ENCODE measurements around the gene AFF3.

Gene AFF3

GRCh38 chr2:100054426-100054825, 88.0 kb downstream of the AFF3 start:
- Histone ChIP-seq H3K4me3 (ENCODE audit: severe bottlenecking) (no peak overlapping the region), H3K9me3 (ENCODE audit: severe bottlenecking) (no peaks in the 10 kb centered on the region), H3K27me3 (ENCODE audit: insufficient read depth, poor library complexity, severe bottlenecking) (no peaks in the 10 kb centered on the region), H3K27ac (ENCODE audit: poor library complexity, severe bottlenecking) (no peak overlapping the region), H3K36me3 (ENCODE audit: low read depth) (no peaks in the 10 kb centered on the region), H3K4me1 (ENCODE audit: insufficient read depth, poor library complexity, severe bottlenecking) (no peaks in the 10 kb centered on the region)
- DNase-seq (ENCODE audit: low spot score) (no peak), ATAC-seq (ENCODE audit: low read depth) (no peak)
- TF ChIP-seq CTCF (IDR thresholded peaks at IDR 0.05; ENCODE audit: poor library complexity, severe bottlenecking), result no peak

DNA sequence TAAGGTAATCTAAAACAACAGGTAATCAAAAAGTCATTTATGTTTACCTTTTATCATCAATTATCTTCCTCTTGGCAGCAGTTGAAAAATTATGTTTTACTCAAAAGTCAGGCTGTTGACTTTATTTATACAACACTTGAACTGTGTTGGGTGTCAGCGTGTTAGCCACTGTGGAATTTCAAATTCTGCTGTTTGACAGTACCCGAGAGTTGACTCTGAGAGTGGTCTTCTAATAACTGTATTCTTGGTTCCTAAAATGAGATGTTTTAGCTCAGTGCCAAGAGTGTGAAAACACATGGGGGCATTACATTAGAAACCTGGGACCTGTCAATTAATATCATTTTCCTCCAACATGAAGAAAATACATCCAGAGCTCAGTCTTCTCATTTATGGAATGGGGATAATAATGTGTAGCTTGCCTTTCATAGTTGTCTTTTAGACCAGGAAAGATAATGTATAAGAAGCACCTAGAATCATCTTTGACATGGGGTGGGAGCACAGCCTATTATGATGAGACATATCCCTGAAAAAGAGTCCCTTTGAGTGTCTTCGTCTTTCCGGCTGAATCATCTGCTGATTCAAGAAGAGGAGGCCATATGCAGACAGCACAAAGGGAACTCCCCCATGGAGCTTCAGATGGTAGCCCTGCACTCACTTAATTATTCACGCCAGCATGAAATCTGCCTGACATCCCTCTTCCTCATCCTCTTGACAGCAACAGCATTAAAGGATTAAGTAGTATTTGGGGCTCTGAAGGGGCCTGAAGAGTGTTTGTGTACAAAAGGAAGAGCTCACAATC, 89.1 kb downstream of the AFF3 start:
- Histone ChIP-seq H3K36me3 (ENCODE audit: low read depth) (no peaks in the 10 kb centered on the region), H3K9me3 (ENCODE audit: severe bottlenecking) (no peaks in the 10 kb centered on the region), H3K4me1 (ENCODE audit: insufficient read depth, poor library complexity, severe bottlenecking) (no peaks in the 10 kb centered on the region), H3K27ac (ENCODE audit: poor library complexity, severe bottlenecking) (no peak overlapping the region), H3K4me3 (ENCODE audit: severe bottlenecking) (no peak overlapping the region), H3K27me3 (ENCODE audit: insufficient read depth, poor library complexity, severe bottlenecking) (peaks cover 3% of the 10 kb centered on the region)
- ATAC-seq (ENCODE audit: low read depth) (no peak), DNase-seq (ENCODE audit: low spot score) (no peak)
- no peak for TF ChIP-seq CTCF (IDR thresholded peaks at IDR 0.05; ENCODE audit: poor library complexity, severe bottlenecking)

- Histone ChIP-seq H3K27me3 (ENCODE audit: insufficient read depth, poor library complexity, severe bottlenecking) (peaks cover 7% of the 10 kb centered on the region), H3K27ac (ENCODE audit: poor library complexity, severe bottlenecking) (no peak overlapping the region), H3K9me3 (ENCODE audit: severe bottlenecking) (no peaks in the 10 kb centered on the region), H3K4me3 (ENCODE audit: severe bottlenecking) (no peak overlapping the region), H3K4me1 (ENCODE audit: insufficient read depth, poor library complexity, severe bottlenecking) (no peaks in the 10 kb centered on the region), H3K36me3 (ENCODE audit: low read depth) (no peaks in the 10 kb centered on the region)
- ATAC-seq (ENCODE audit: low read depth) (no peak), DNase-seq (ENCODE audit: low spot score) (no peak)
- TF ChIP-seq CTCF (IDR thresholded peaks at IDR 0.05; ENCODE audit: poor library complexity, severe bottlenecking), result no peak
Observed at GRCh38 chr2:100052650-100053049, 89.7 kb downstream of the AFF3 start.

DNA sequence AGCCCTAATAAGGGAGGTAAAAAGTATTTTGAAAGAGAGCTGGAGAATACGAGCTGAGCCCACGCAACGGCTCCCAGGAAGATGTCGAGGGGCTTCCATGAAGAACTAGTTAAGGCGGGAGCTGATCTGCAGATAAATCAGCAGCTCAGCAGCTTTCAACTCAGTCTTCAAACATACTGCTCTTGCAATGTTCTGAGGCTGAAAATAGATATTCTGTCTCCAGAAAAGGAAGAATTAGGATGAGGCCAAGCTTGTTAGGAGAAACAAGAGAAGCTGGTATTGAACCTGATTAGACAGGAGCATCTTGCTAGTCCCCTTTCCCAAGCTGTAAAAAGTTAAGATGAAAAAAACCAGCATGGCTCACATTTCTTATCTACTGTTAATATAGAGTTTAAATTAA, 91.1 kb downstream of the AFF3 start:
- TF ChIP-seq CTCF (IDR thresholded peaks at IDR 0.05; ENCODE audit: poor library complexity, severe bottlenecking), result no peak
- ATAC-seq (ENCODE audit: low read depth) (no peak), DNase-seq (ENCODE audit: low spot score) (no peak)
- no peak overlapping the region for H3K4me3 ChIP-seq (ENCODE audit: severe bottlenecking)
- no peaks in the 10 kb centered on the region for H3K4me1 ChIP-seq (ENCODE audit: insufficient read depth, poor library complexity, severe bottlenecking)
- no peaks in the 10 kb centered on the region for H3K9me3 ChIP-seq (ENCODE audit: severe bottlenecking)
- no peaks in the 10 kb centered on the region for H3K36me3 ChIP-seq (ENCODE audit: low read depth)
- peaks cover 7% of the 10 kb centered on the region for H3K27me3 ChIP-seq (ENCODE audit: insufficient read depth, poor library complexity, severe bottlenecking)
- no peak overlapping the region for H3K27ac ChIP-seq (ENCODE audit: poor library complexity, severe bottlenecking)

- Histone ChIP-seq H3K9me3 (ENCODE audit: severe bottlenecking) (no peaks in the 10 kb centered on the region), H3K27me3 (ENCODE audit: insufficient read depth, poor library complexity, severe bottlenecking) (peaks cover 7% of the 10 kb centered on the region), H3K36me3 (ENCODE audit: low read depth) (no peaks in the 10 kb centered on the region), H3K4me1 (ENCODE audit: insufficient read depth, poor library complexity, severe bottlenecking) (no peaks in the 10 kb centered on the region), H3K4me3 (ENCODE audit: severe bottlenecking) (no peak overlapping the region), H3K27ac (ENCODE audit: poor library complexity, severe bottlenecking) (no peak overlapping the region)
- no peak for DNase-seq (ENCODE audit: low spot score)
- no peak for ATAC-seq (ENCODE audit: low read depth)
- no peak for TF ChIP-seq CTCF (IDR thresholded peaks at IDR 0.05; ENCODE audit: poor library complexity, severe bottlenecking)
Observed at GRCh38 chr2:100050685-100051084, 91.7 kb downstream of the AFF3 start.

Data from RWPE2 (cell line).